OCI-LY3 (cell line): ENCODE data around the gene NECAP2.

Experiments used
- H2AFZ ChIP-seq: fragments of 200-600, 300-600 bp; shearing (Covaris generic); 2 replicates; pipeline ENCODE4 v1.6.0; 2014; ENCODE audit warnings: antibody characterized with exemption, low read depth, low read length
- H3K27ac ChIP-seq: fragments of 200-600, 300-600 bp; sonication (generic); 2 replicates; pipeline ENCODE4 v1.5.1; 2014; ENCODE audit warnings: mild to moderate bottlenecking, low read length, moderate library complexity, mixed read lengths
- H3K27me3 ChIP-seq: fragments of 200-600, 300-600 bp; sonication (generic); 2 replicates; pipeline ENCODE4 v1.6.1; 2014; ENCODE audit warnings: low read depth, low read length, mixed read lengths
- H3K36me3 ChIP-seq: fragments of 200-600, 300-600 bp; sonication (generic); replicated peaks from 2 replicates; pipeline ENCODE3; 2014; ENCODE audit warnings: low read depth, low read length, mixed read lengths
- H3K4me1 ChIP-seq: fragments of 300-600, 200-600 bp; sonication (generic); 2 replicates; pipeline ENCODE4 v1.6.1; 2014; ENCODE audit warnings: low read length, mixed read lengths
- H3K4me2 ChIP-seq: fragments of 200-600, 300-600 bp; sonication (generic); 2 replicates; pipeline ENCODE4 v1.6.1; 2014; ENCODE audit warnings: low read length, mixed read lengths
- H3K4me3 ChIP-seq: fragments of 300-600, 200-600 bp; sonication (generic); 2 replicates; pipeline ENCODE4 v1.5.1; 2014; ENCODE audit warnings: antibody characterized with exemption, mild to moderate bottlenecking, low read length, moderate library complexity
- H3K79me2 ChIP-seq: fragments of 300-600, 200-600 bp; shearing (Covaris generic); 2 replicates; pipeline ENCODE4 v1.6.1; 2014; ENCODE audit warnings: mild to moderate bottlenecking, low read length, mixed read lengths
- H3K9ac ChIP-seq: fragments of 300-600, 200-600 bp; shearing (Covaris generic); 2 replicates; pipeline ENCODE4 v1.6.0; 2014; ENCODE audit warnings: mild to moderate bottlenecking, low read length, moderate library complexity
- H3K9me3 ChIP-seq: fragments of 200-600, 300-600 bp; shearing (Covaris generic); 2 replicates; pipeline ENCODE4 v1.6.1; 2014; ENCODE audit warnings: low read length, mixed read lengths; ENCODE audit not compliant: insufficient read depth
- H4K20me1 ChIP-seq: fragments of 200-600, 300-600 bp; sonication (generic); 2 replicates; pipeline ENCODE4 v1.6.1; 2016; ENCODE audit warnings: low read length, mixed read lengths; ENCODE audit not compliant: insufficient read depth
- CTCF ChIP-seq: fragments of 200-600, 300-600 bp; sonication (generic); IDR thresholded peaks from 2 replicates; pipeline ENCODE4 v1.5.1; 2014; ENCODE audit warnings: antibody characterized with exemption, low read length, low read depth
- EZH2phosphoT487 ChIP-seq: fragments of 200-600 bp; shearing (Covaris generic); IDR thresholded peaks from 2 replicates; pipeline ENCODE4 v1.6.1; 2018; ENCODE audit warnings: antibody characterized with exemption, mixed run types, low read depth

The NECAP2 gene

GRCh38 chr1:16393570-16394521 is 46.7 kb upstream of the NECAP2 start:
- Histone ChIP-seq H3K27me3 (no peaks in the 10 kb centered on the region), H3K79me2 (peaks cover 43% of the 10 kb centered on the region), H3K27ac (no peak overlapping the region), H3K4me1 (peaks cover under 1% of the 10 kb centered on the region), H3K4me2 (no peak overlapping the region), H4K20me1 (peaks cover 31% of the 10 kb centered on the region), H3K4me3 (no peak overlapping the region), H3K36me3 (no peaks in the 10 kb centered on the region), H3K9me3 (no peaks in the 10 kb centered on the region), H2AFZ (no peak overlapping the region), H3K9ac (no peak overlapping the region)
- TF ChIP-seq CTCF (no peak), EZH2phosphoT487 (no peak)

GRCh38 chr1:16394977-16395376 is 45.5 kb upstream of the NECAP2 start:
- H3K79me2 ChIP-seq, result peaks cover 35% of the 10 kb centered on the region
- H4K20me1 ChIP-seq, result peaks cover 28% of the 10 kb centered on the region
- H3K4me2 ChIP-seq, result no peak overlapping the region
- H3K4me3 ChIP-seq, result no peak overlapping the region
- H3K9me3 ChIP-seq, result no peaks in the 10 kb centered on the region
- H3K36me3 ChIP-seq, result no peaks in the 10 kb centered on the region
- H3K27me3 ChIP-seq, result no peaks in the 10 kb centered on the region
- H3K4me1 ChIP-seq, result no peaks in the 10 kb centered on the region
- H3K27ac ChIP-seq, result no peak overlapping the region
- H3K9ac ChIP-seq, result no peak overlapping the region
- TF ChIP-seq EZH2phosphoT487 (no peak), CTCF (no peak)
- H2AFZ ChIP-seq, result no peak overlapping the region

- H3K27ac ChIP-seq, result no peak overlapping the region
These were observed 43.9 kb upstream of the NECAP2 start for GRCh38 chr1:16396591-16396990.

More at GRCh38 chr1:16396591-16396990, 43.9 kb upstream of the NECAP2 start:
- no peak overlapping the region for H3K4me3 ChIP-seq
- no peak overlapping the region for H2AFZ ChIP-seq
- TF ChIP-seq CTCF, result no peak
- no peak for TF ChIP-seq EZH2phosphoT487
- peaks cover 17% of the 10 kb centered on the region for H4K20me1 ChIP-seq
- no peaks in the 10 kb centered on the region for H3K27me3 ChIP-seq
- no peaks in the 10 kb centered on the region for H3K9me3 ChIP-seq
- no peak overlapping the region for H3K9ac ChIP-seq
- no peaks in the 10 kb centered on the region for H3K36me3 ChIP-seq
- H3K4me2 ChIP-seq, result no peak overlapping the region
- no peaks in the 10 kb centered on the region for H3K4me1 ChIP-seq
- H3K79me2 ChIP-seq, result peaks cover 19% of the 10 kb centered on the region
